Aorta (tissue), 5 donors: ENCODE measurements around the gene TSPAN4. TPM values are rescaled to one million over a fixed set of nuclear protein-coding genes. Genes with fewer than 3 reads are reported as not detected.
A peak's percentile ranks its signal among the peaks of the same experiment; 100 is the strongest.

Experiments used
- ATAC-seq: fragments of 200-7000 bp; cut with Tn5 transposase; one replicate; pipeline ENCODE4 v1.9.1; 2022; ENCODE audit warnings: moderate library complexity; ENCODE audit not compliant: low FRiP score
- DNase-seq, 2 donors: peaks; one replicate each; pipeline ENCODE4 v3.0.0-alpha.2; 2020
- H3K27ac ChIP-seq, 2 donors: one replicate each; pipeline ENCODE4 v1.5.1; 2013; ENCODE audit warnings: low read length in 2 of 2, mild to moderate bottlenecking in 2 of 2, moderate library complexity in 2 of 2, control low read depth in 1 of 2, inconsistent platforms in 1 of 2, low read depth in 1 of 2
- H3K27me3 ChIP-seq, 2 donors: one replicate each; pipeline ENCODE4 v1.6.1; 2013; ENCODE audit warnings: control low read depth in 1 of 2, low read length in 1 of 2, mild to moderate bottlenecking in 1 of 2, moderate library complexity in 1 of 2; ENCODE audit not compliant: insufficient read depth in 2 of 2, control insufficient read depth in 1 of 2
- H3K36me3 ChIP-seq, 2 donors: one replicate each; pipeline ENCODE4 v1.6.1; 2013; ENCODE audit warnings: control low read depth in 1 of 2, low read length in 1 of 2, mild to moderate bottlenecking in 1 of 2; ENCODE audit not compliant: insufficient read depth in 2 of 2, control insufficient read depth in 1 of 2
- H3K4me1 ChIP-seq, 2 donors: one replicate each; pipeline ENCODE4 v1.6.1; 2013; ENCODE audit warnings: low read length in 2 of 2, control low read depth in 1 of 2, mild to moderate bottlenecking in 1 of 2, moderate library complexity in 1 of 2; ENCODE audit not compliant: insufficient read depth in 2 of 2, control insufficient read depth in 1 of 2
- H3K4me3 ChIP-seq, 2 donors: one replicate each; pipeline ENCODE4 v1.5.1; 2013; ENCODE audit warnings: low read length in 2 of 2, control low read depth in 1 of 2, mild to moderate bottlenecking in 1 of 2
- H3K9me3 ChIP-seq: one replicate; pipeline ENCODE4 v1.6.1; 2013; ENCODE audit warnings: mild to moderate bottlenecking, low read length; ENCODE audit not compliant: control insufficient read depth
- WGBS, 2 donors: extraction: QIAGEN DNeasy Blood & Tissue Kit; methylation state at CpG; one replicate each; pipeline ENCODE4 v1.1.7; 2013; 5-methylcytosine and 5-hydroxymethylcytosine counted together
- intact Hi-C, 2 donors: fragments of 100-400 bp; cut with DNase I; formaldehyde crosslinking; loops; one replicate each; pipeline versions ENCODE4 v1.14.2 to v1.15.0; 2022
- polyA plus RNA-seq, 2 donors: library from polyadenylated mRNA; stranded (reverse); fragments of 200-250 nt; gene quantifications; one replicate each; pipeline ENCODE4 v1.2.3, GENCODE V29; 2013
- total RNA-seq, 2 donors: library from RNA; stranded (reverse); fragmentation: NEBNext Ultra II Directional; extraction: Animal tissue kit (Norgen Biotek cat#: 25700); gene quantifications; one replicate each; pipeline ENCODE4 v1.2.1, GENCODE V29; 2021
- donor health status: healthy with polysubstance abuse.
- donor health status: Bipolar disorder and iron deficiency.
- donor health status: DM: no; HTN: no; CAD: no.
- donor health status: DM: no; HTN: no; CAD: no.
- donor health status: DM: yes; HTN: yes; CAD: no.

TSPAN4 gene
- total and polyA plus RNA-seq, 4 donors: 28.4 to 95.1 (median 61.0) TPM

GRCh38 chr11:811446-812245 lies 31.0 kb upstream of the TSPAN4 start:
- no peak overlapping the region for H3K27ac ChIP-seq
- 65 to 67% methylated on average over 14 of the region's 14 CpGs for WGBS, 2 donors
- no peak for DNase-seq
- ATAC-seq: no peak
- intact Hi-C loops: no loop called here
- peaks cover 0 to 13% of the 10 kb centered on the region in 2 donors for H3K36me3 ChIP-seq
- H3K27me3 ChIP-seq: no peaks in the 10 kb centered on the region
- H3K4me1 ChIP-seq: no peaks in the 10 kb centered on the region
- no peak overlapping the region for H3K4me3 ChIP-seq
- H3K9me3 ChIP-seq: no peaks in the 10 kb centered on the region

DNA sequence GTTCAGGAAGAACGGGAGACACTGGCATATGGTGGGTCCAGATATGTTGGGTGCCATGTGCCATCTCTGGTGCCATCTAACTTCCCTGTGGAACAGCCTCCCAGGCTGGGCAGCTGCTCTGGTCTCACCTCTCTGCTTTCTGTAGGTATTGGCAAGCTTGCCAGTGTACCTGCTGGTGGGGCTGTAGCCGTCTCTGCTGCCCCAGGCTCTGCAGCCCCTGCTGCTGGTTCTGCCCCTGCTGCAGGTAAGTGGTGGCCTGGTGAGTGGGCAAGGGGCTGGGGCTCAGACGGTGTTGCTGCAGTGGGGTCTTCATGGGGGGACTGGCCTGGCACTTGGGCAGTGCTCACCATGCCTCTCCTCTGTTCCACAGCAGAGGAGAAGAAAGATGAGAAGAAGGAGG lies 30.3 kb upstream of the TSPAN4 start:
- H3K4me3 ChIP-seq: no peak overlapping the region
- ATAC-seq (no peak), DNase-seq (no peak)
- peaks cover 0 to 13% of the 10 kb centered on the region in 2 donors for H3K36me3 ChIP-seq
- no peaks in the 10 kb centered on the region for H3K9me3 ChIP-seq
- no peaks in the 10 kb centered on the region for H3K4me1 ChIP-seq
- no peaks in the 10 kb centered on the region for H3K27me3 ChIP-seq
- intact Hi-C loops: no loop called here
- H3K27ac ChIP-seq: no peak overlapping the region
- 80 to 87% methylated on average over 3 of the region's 3 CpGs for WGBS, 2 donors

DNA sequence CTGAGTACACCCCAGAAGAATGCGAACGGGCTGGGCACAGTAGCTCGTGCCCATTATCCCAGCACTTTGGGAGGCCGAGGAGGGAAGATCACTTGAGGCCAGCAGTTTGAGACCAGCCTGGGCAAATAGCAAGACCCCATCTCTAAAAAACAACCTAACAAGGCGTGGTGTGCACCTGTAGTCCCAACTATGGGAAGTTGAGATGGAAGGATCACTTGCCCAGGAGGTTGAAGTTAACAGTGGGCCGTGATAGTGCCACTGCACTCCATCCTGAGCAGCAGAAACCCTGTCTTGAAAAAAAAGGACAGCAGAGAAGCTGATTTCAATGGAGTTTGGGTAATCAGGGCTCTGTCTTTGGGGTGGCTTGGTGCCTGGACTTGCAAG lies 29.6 kb upstream of the TSPAN4 start:
- Histone ChIP-seq H3K4me3 (no peak overlapping the region), H3K27ac (no peak overlapping the region), H3K27me3 (no peaks in the 10 kb centered on the region), H3K4me1 (no peaks in the 10 kb centered on the region), H3K9me3 (no peaks in the 10 kb centered on the region), H3K36me3 (peaks cover 0 to 13% of the 10 kb centered on the region in 2 donors)
- ATAC-seq (no peak), DNase-seq (no peak)
- WGBS, 2 donors: 88 to 91% methylated on average over 6 of the region's 6 CpGs
- intact Hi-C loops: no loop called here

- Histone ChIP-seq H3K27ac (no peak overlapping the region), H3K4me3 (no peak overlapping the region), H3K9me3 (no peaks in the 10 kb centered on the region), H3K27me3 (no peaks in the 10 kb centered on the region), H3K4me1 (no peaks in the 10 kb centered on the region), H3K36me3 (peaks cover 0 to 13% of the 10 kb centered on the region in 2 donors)
- intact Hi-C loops: no loop called here
- WGBS, 2 donors: 83 to 84% methylated on average over 9 of the region's 9 CpGs
- DNase-seq (no peak), ATAC-seq (no peak)
Observed at GRCh38 chr11:813456-814096, 29.1 kb upstream of the TSPAN4 start.

DNA sequence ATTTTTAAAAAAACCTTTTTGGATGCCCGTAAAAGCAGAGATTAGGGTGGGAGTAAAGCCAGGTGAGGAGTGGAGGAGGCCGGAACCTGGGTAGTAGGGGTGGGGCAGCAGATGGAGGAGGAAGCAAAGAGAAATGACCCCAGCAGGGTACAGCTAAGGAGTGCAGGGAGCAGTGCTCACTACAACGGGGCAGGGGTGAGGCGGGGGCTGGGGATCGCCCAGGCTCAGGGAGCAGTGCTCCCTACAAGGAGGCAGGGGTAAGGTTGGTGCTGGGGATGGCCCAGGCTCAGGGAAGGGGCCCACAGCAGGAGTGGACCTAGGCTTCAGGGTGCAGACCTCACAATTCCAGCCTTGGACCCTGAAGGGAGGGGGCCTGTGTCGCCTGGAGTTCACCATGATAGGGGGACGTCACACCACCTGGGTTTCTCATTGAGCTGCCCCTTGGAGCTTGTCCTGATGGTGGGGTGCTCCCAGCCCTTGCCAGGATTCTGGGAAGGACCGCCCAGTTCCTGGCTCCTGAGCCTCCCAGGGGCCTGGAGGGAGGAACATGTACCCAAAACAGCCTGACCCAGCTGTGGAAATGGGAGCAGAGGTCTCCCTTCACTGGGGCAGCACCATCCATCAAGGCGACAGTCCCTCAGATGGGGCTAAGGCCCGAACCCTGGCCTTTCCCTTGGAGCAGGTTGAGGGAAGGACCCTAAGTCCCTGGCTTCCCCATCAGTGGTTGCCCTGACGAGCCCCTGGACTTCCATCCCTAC lies 26.8 kb upstream of the TSPAN4 start:
- Histone ChIP-seq H3K4me1 (no peaks in the 10 kb centered on the region), H3K36me3 (peaks cover 0 to 13% of the 10 kb centered on the region in 2 donors), H3K27ac (no peak overlapping the region), H3K9me3 (no peaks in the 10 kb centered on the region), H3K4me3 (no peak overlapping the region), H3K27me3 (no peaks in the 10 kb centered on the region)
- WGBS, 2 donors: 85 to 90% methylated on average over 11 of the region's 11 CpGs
- intact Hi-C loops: no loop called here
- DNase-seq: no peak
- no peak for ATAC-seq

DNA sequence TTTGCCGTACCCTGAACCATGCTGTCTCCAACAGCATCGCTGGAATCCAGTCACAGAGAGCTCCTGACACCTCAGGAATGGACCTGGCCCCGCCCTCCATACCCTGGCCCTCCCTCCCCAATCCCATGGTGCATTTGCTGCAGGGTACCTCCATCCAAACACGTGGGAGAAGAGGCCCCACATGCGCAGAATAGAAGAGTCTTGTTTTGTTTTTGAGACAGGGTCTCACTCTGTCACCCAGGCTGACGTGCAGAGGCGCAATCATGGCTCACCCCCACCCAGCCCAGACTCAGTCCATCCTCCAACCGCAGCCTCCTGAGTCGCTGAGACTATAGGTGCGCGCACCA lies 26.2 kb upstream of the TSPAN4 start:
- DNase-seq: no peak
- H3K27me3 ChIP-seq: no peaks in the 10 kb centered on the region
- no peaks in the 10 kb centered on the region for H3K9me3 ChIP-seq
- no peak overlapping the region for H3K27ac ChIP-seq
- H3K4me3 ChIP-seq: no peak overlapping the region
- intact Hi-C loops: no loop called here
- peaks cover 0 to 13% of the 10 kb centered on the region in 2 donors for H3K36me3 ChIP-seq
- WGBS, 2 donors: 77 to 80% methylated on average over 11 of the region's 11 CpGs
- no peaks in the 10 kb centered on the region for H3K4me1 ChIP-seq
- no peak for ATAC-seq

- H3K4me1 ChIP-seq: no peaks in the 10 kb centered on the region
- DNase-seq: no peak
- peak within 1 kb of the TSS; percentile 73 to 98 for H3K4me3 ChIP-seq
- 22% methylated on average over 20 of the region's 20 CpGs for WGBS, 2 donors
- H3K27me3 ChIP-seq: no peaks in the 10 kb centered on the region
- H3K36me3 ChIP-seq: peaks cover 0 to 2% of the 10 kb centered on the region in 2 donors
- peak within 1 kb of the TSS; percentile 71 to 95 for H3K27ac ChIP-seq
- ATAC-seq: peak; percentile 20
- no peaks in the 10 kb centered on the region for H3K9me3 ChIP-seq
- intact Hi-C loops: no loop called here
Observed at GRCh38 chr11:818396-819128, 24.1 kb upstream of the TSPAN4 start, which contains the start of gene PNPLA2. Gene PNPLA2, plus strand, starts transcription at chr11:818914. Its CDS starts 805 bp downstream, at chr11:819719.

- intact Hi-C loops: no loop called here
- DNase-seq: peak; percentile 95 to 98
- Histone ChIP-seq H3K27me3 (no peaks in the 10 kb centered on the region), H3K4me1 (no peaks in the 10 kb centered on the region), H3K4me3 (peak overlapping the region; percentile 73 to 98), H3K36me3 (peaks cover 0 to under 1% of the 10 kb centered on the region in 2 donors), H3K27ac (peak overlapping the region; percentile 71 to 95), H3K9me3 (no peaks in the 10 kb centered on the region)
- WGBS, 2 donors: 0 to 1% methylated on average over 52 to 96 of the region's 96 CpGs
- peak; percentile 91 for ATAC-seq
Observed at GRCh38 chr11:819129-819931, 23.3 kb upstream of the TSPAN4 start.
